HG03342 (cell line): ENCODE data around the gene NDUFAF8.

Source experiments
- ATAC-seq: cut with Tn5 transposase; IDR thresholded peaks from one replicate; pipeline ENCODE4 v1.9.1; 2021; ENCODE audit warnings: mild to moderate bottlenecking, moderate library complexity; ENCODE audit not compliant: unreplicated experiment

The NDUFAF8 gene

GRCh38 chr17:81288715-81289114 lies 49.6 kb downstream of the NDUFAF8 start:
- ATAC-seq, result no peak

GRCh38 chr17:81289627-81290026 lies 50.5 kb downstream of the NDUFAF8 start:
- no peak for ATAC-seq

- ATAC-seq, result no peak
These were observed 51.1 kb downstream of the NDUFAF8 start for GRCh38 chr17:81290230-81290629.
